H1 (cell line): ENCODE data around the gene SNRNP40. TPM values are rescaled to one million over a fixed set of nuclear protein-coding genes. Genes with fewer than 3 reads are reported as not detected.

Experiments used
- CTCF ChIA-PET: fragments of 300-600 bp; sonication (Branson Sonifier 250); formaldehyde crosslinking; loops from one replicate; lab custom pipeline; 2021; ENCODE audit not compliant: partially characterized antibody; lab: Charles Lee
- POLR2A ChIA-PET: fragments of 300-600 bp; sonication (Branson Sonifier 250); formaldehyde crosslinking; loops from one replicate; lab custom pipeline; 2021; ENCODE audit warnings: inconsistent platforms; ENCODE audit not compliant: partially characterized antibody; lab: Charles Lee
- DNase-seq, 2 experiments: peaks; one replicate each; pipeline versions ENCODE4 v3.0.0 to v3.0.0-alpha.2; 2010 to 2022; ENCODE audit warnings: low spot score in 2 of 2, low read depth in 1 of 2, mixed read lengths in 1 of 2
- FAIRE-seq: peaks from 2 replicates; lab custom pipeline; 2011; peaks lifted over from hg19 to GRCh38; lab: Jason Lieb, UNC
- H2AFZ ChIP-seq: 2 replicates; pipeline ENCODE4 v1.8.1; 2012; ENCODE audit warnings: low read length, inconsistent platforms
- H2AK5ac ChIP-seq: 2 replicates; pipeline ENCODE4 v1.6.1; 2013; ENCODE audit warnings: low read depth, low read length
- H2BK120ac ChIP-seq: replicated peaks from 2 replicates; pipeline ENCODE3; 2013; ENCODE audit warnings: low read depth, low read length, inconsistent platforms
- H2BK12ac ChIP-seq: 2 replicates; pipeline ENCODE4 v1.6.1; 2013; ENCODE audit warnings: low read depth, low read length
- H2BK15ac ChIP-seq: 2 replicates; pipeline ENCODE4 v1.6.1; 2013; ENCODE audit warnings: low read length
- H2BK20ac ChIP-seq: 2 replicates; pipeline ENCODE4 v1.6.1; 2013; ENCODE audit warnings: low read length
- H2BK5ac ChIP-seq: 2 replicates; pipeline ENCODE4 v1.6.1; 2013; ENCODE audit warnings: low read depth, low read length
- H3K14ac ChIP-seq: 2 replicates; pipeline ENCODE4 v1.6.1; 2013; ENCODE audit warnings: inconsistent platforms; ENCODE audit not compliant: insufficient read length
- H3K18ac ChIP-seq: 2 replicates; pipeline ENCODE4 v1.6.1; 2013; ENCODE audit warnings: low read length; ENCODE audit errors: extremely low read depth
- H3K23ac ChIP-seq: 2 replicates; pipeline ENCODE4 v1.6.1; 2013; ENCODE audit warnings: inconsistent platforms; ENCODE audit not compliant: insufficient read length
- H3K23me2 ChIP-seq: 2 replicates; pipeline ENCODE4 v1.6.1; 2013; ENCODE audit warnings: low read depth, low read length
- H3K27ac ChIP-seq: 2 replicates; pipeline ENCODE4 v1.6.1; 2011; ENCODE audit warnings: low read depth, low read length, inconsistent platforms
- H3K27me3 ChIP-seq, 4 experiments: replicated peaks in 1 of 4; 1 replicate in 1 of 4; 2 replicates in 3 of 4; pipeline versions ENCODE4 v1.6.1 to v1.8.1; 2011 to 2013; ENCODE audit warnings: low read length in 3 of 4, mild to moderate bottlenecking in 3 of 4, inconsistent platforms in 2 of 4, mixed read lengths in 2 of 4, moderate library complexity in 1 of 4; ENCODE audit not compliant: control insufficient read depth in 3 of 4, insufficient read depth in 3 of 4; ENCODE audit errors: extremely low read depth in 1 of 4
- H3K36me3 ChIP-seq, 4 experiments: 2 replicates each; pipeline versions ENCODE4 v1.6.1 to v1.8.1; 2011 to 2013; ENCODE audit warnings: mild to moderate bottlenecking in 4 of 4, low read length in 3 of 4, moderate library complexity in 2 of 4, control low read depth in 1 of 4, inconsistent platforms in 1 of 4; ENCODE audit not compliant: insufficient read depth in 4 of 4, control insufficient read depth in 2 of 4
- H3K4ac ChIP-seq: replicated peaks from 2 replicates; pipeline ENCODE3; 2013; ENCODE audit warnings: low read length, low read depth, mixed read lengths, inconsistent platforms; ENCODE audit not compliant: insufficient read length
- H3K4me1 ChIP-seq, 4 experiments: replicated peaks in 1 of 4; 1 replicate in 1 of 4; 2 replicates in 3 of 4; pipeline versions ENCODE4 v1.6.1 to v1.8.1; 2011 to 2013; ENCODE audit warnings: low read length in 3 of 4, inconsistent platforms in 2 of 4, mixed read lengths in 1 of 4; ENCODE audit not compliant: insufficient read depth in 4 of 4, control insufficient read depth in 3 of 4
- H3K4me2 ChIP-seq, 2 experiments: 2 replicates each; pipeline versions ENCODE4 v1.6.1 to v1.8.1; 2011 to 2013; ENCODE audit warnings: low read depth in 2 of 2, low read length in 2 of 2, control low read depth in 1 of 2, inconsistent platforms in 1 of 2, mild to moderate bottlenecking in 1 of 2; ENCODE audit not compliant: insufficient read depth in 1 of 2
- H3K4me3 ChIP-seq, 4 experiments: fragments of 200-600, 300-600 bp in 1 of 4; sonication (generic), shearing (Covaris generic), sonication (Bioruptor Twin) in 1 of 4; 2 replicates each; pipeline versions ENCODE4 v1.5.1 to v1.8.1; 2011 to 2016; ENCODE audit warnings: low read length in 4 of 4, low read depth in 3 of 4, control low read depth in 2 of 4, inconsistent platforms in 2 of 4, mild to moderate bottlenecking in 2 of 4, mixed read lengths in 1 of 4, moderate library complexity in 1 of 4; ENCODE audit not compliant: insufficient read depth in 2 of 4; ENCODE audit errors: extremely low read depth in 1 of 4
- H3K56ac ChIP-seq: replicated peaks from 2 replicates; pipeline ENCODE3; 2013; ENCODE audit warnings: low read depth, mild to moderate bottlenecking, mixed read lengths, low read length, inconsistent platforms; ENCODE audit not compliant: insufficient read length
- H3K79me1 ChIP-seq: 2 replicates; pipeline ENCODE4 v1.6.1; 2013; ENCODE audit warnings: low read depth, low read length, control low read depth
- H3K79me2 ChIP-seq, 2 experiments: 2 replicates each; pipeline versions ENCODE4 v1.6.1 to v1.8.1; 2012 to 2013; ENCODE audit warnings: low read length in 2 of 2, mild to moderate bottlenecking in 2 of 2, inconsistent platforms in 1 of 2; ENCODE audit not compliant: insufficient read depth in 2 of 2, control insufficient read depth in 1 of 2
- H3K9ac ChIP-seq, 4 experiments: replicated peaks in 1 of 4; 1 replicate in 1 of 4; 2 replicates in 3 of 4; pipeline versions ENCODE4 v1.6.1 to v1.8.1; 2011 to 2013; ENCODE audit warnings: low read depth in 3 of 4, low read length in 3 of 4, control low read depth in 2 of 4, mild to moderate bottlenecking in 2 of 4, moderate library complexity in 2 of 4, inconsistent platforms in 1 of 4; ENCODE audit errors: extremely low read depth in 1 of 4
- H3K9me3 ChIP-seq, 2 experiments: 2 replicates each; pipeline versions ENCODE4 v1.6.1 to v1.8.1; 2012 to 2013; ENCODE audit warnings: mild to moderate bottlenecking in 2 of 2, moderate library complexity in 2 of 2, control low read depth in 1 of 2, inconsistent platforms in 1 of 2, low read depth in 1 of 2, low read length in 1 of 2, mixed read lengths in 1 of 2; ENCODE audit not compliant: insufficient read depth in 2 of 2
- H4K20me1 ChIP-seq, 2 experiments: replicated peaks in 1 of 2; 2 replicates each; pipeline versions ENCODE3 to v1.8.1; 2011 to 2013; ENCODE audit warnings: inconsistent platforms in 2 of 2, low read length in 2 of 2, mild to moderate bottlenecking in 1 of 2; ENCODE audit not compliant: insufficient read depth in 2 of 2, control insufficient read depth in 1 of 2
- H4K5ac ChIP-seq: 2 replicates; pipeline ENCODE4 v1.6.1; 2013; ENCODE audit warnings: low read length, low read depth, mixed read lengths, inconsistent platforms; ENCODE audit not compliant: insufficient read length
- H4K8ac ChIP-seq: 2 replicates; pipeline ENCODE4 v1.8.0; 2013; ENCODE audit warnings: mild to moderate bottlenecking, moderate library complexity, low read length, inconsistent platforms; ENCODE audit not compliant: insufficient read depth; ENCODE audit errors: extremely low read depth
- H4K91ac ChIP-seq: replicated peaks from 2 replicates; pipeline ENCODE3; 2013; ENCODE audit warnings: low read length, mixed read lengths, inconsistent platforms; ENCODE audit not compliant: insufficient read length
- BACH1 ChIP-seq: IDR thresholded peaks from 2 replicates; pipeline ENCODE4 v1.6.1; 2012; ENCODE audit warnings: low read length, improper control_type of control experiment
- BRCA1 ChIP-seq: IDR thresholded peaks from 2 replicates; pipeline ENCODE4 v1.6.1; 2012; ENCODE audit warnings: low read depth, low read length, improper control_type of control experiment
- CEBPB ChIP-seq: IDR thresholded peaks from 2 replicates; pipeline ENCODE4 v1.6.1; 2012; ENCODE audit warnings: low read depth, low read length
- CHD1 ChIP-seq: IDR thresholded peaks from 2 replicates; pipeline ENCODE4 v1.6.1; 2012; ENCODE audit warnings: low read depth, low read length, improper control_type of control experiment
- E2F6 ChIP-seq: IDR thresholded peaks from 2 replicates; pipeline ENCODE4 v1.6.1; 2012; ENCODE audit warnings: inconsistent platforms
- GABPA ChIP-seq: IDR thresholded peaks from 2 replicates; pipeline ENCODE4 v1.6.1; 2011; ENCODE audit warnings: mild to moderate bottlenecking, low read length, moderate library complexity, borderline replicate concordance; ENCODE audit not compliant: insufficient read depth
- MAFK ChIP-seq: IDR thresholded peaks from 2 replicates; pipeline ENCODE4 v1.6.1; 2012; ENCODE audit warnings: low read depth, mild to moderate bottlenecking, improper control_type of control experiment, low read length
- NANOG ChIP-seq: IDR thresholded peaks from 2 replicates; pipeline ENCODE4 v1.6.1; 2011; ENCODE audit warnings: low read length, low read depth, mild to moderate bottlenecking, inconsistent platforms; ENCODE audit not compliant: insufficient read depth, poor library complexity, severe bottlenecking
- PHF8 ChIP-seq: fragments of 200-600 bp; sonication (generic); conservative IDR thresholded peaks from 2 replicates; pipeline ENCODE4 v1.7.1; 2012; ENCODE audit warnings: low read depth, mild to moderate bottlenecking, inconsistent platforms, low read length, moderate library complexity
- RXRA ChIP-seq: IDR thresholded peaks from 2 replicates; pipeline ENCODE4 v1.6.1; 2011; ENCODE audit warnings: low read depth, mild to moderate bottlenecking, low read length, moderate library complexity; ENCODE audit not compliant: insufficient read depth
- SIRT6 ChIP-seq: IDR thresholded peaks from one replicate; pipeline ENCODE4 v1.7.1; 2012; ENCODE audit warnings: low read length, inconsistent platforms
- SP2 ChIP-seq: IDR thresholded peaks from 2 replicates; pipeline ENCODE4 v1.6.1; 2012; ENCODE audit warnings: mild to moderate bottlenecking, low read length, inconsistent platforms
- SP4 ChIP-seq: IDR thresholded peaks from 2 replicates; pipeline ENCODE4 v1.6.1; 2012; ENCODE audit warnings: low read length, inconsistent platforms
- TAF1 ChIP-seq: IDR thresholded peaks from 2 replicates; pipeline ENCODE4 v1.6.1; 2011; ENCODE audit warnings: mild to moderate bottlenecking, low read depth, low read length
- TCF12 ChIP-seq: IDR thresholded peaks from 2 replicates; pipeline ENCODE4 v1.6.1; 2011; ENCODE audit warnings: low read depth, mild to moderate bottlenecking, low read length
- whole genome bisulfite sequencing, 2 experiments: shearing (Covaris generic) in 1 of 2; methylation state at CpG; one replicate each; pipeline versions ENCODE4 v1.1.6 to v1.1.7; 2013 to 2015; ENCODE audit warnings: low lambda C conversion rate in 2 of 2, mixed read lengths in 2 of 2, inconsistent platforms in 1 of 2, low coverage in 1 of 2, missing lambda C conversion rate in 1 of 2; ENCODE audit not compliant: insufficient replicate concordance in 2 of 2, insufficient coverage in 1 of 2, insufficient read length in 1 of 2; ENCODE audit errors: extremely low coverage in 1 of 2, missing lambda C conversion rate in 1 of 2; 5-methylcytosine and 5-hydroxymethylcytosine counted together
- polyA plus RNA-seq, 7 experiments: library from polyadenylated mRNA; depleted of rRNA in 3 of 7; stranded (reverse) in 5 of 7; unstranded in 2 of 7; fragments of >200 nt in 5 of 7; fragments of 200-250 nt in 2 of 7; gene quantifications; 1 replicate in 5 of 7; 2 replicates in 1 of 7; 4 replicates in 1 of 7; pipeline versions ENCODE4 v1.2.1 to v1.2.3, GENCODE V29; 2011 to 2013; ENCODE audit warnings: missing spikeins in 2 of 7, mixed read lengths in 2 of 7
- total RNA-seq: library from RNA; stranded (reverse); fragmentation: NEBNext Ultra II Directional; extraction: Animal tissue kit (Norgen Biotek cat#: 25700); gene quantifications from 2 replicates; pipeline ENCODE4 v1.2.1, GENCODE V29; 2021

SNRNP40 gene
- total and polyA plus RNA-seq, 2 of the 8 experiments (the other 6 are each of a cell fraction or from before 2014, with no cell fraction given), result 97.4 to 113 TPM

- Histone ChIP-seq H2BK12ac (no peak overlapping the region), H3K4me2 (no peak overlapping the region), H2AK5ac (no peak overlapping the region), H2BK120ac (no peak overlapping the region), H2AFZ (no peak overlapping the region), H3K18ac (no peak overlapping the region), H3K4me3 (no peak overlapping the region), H2BK5ac (no peak overlapping the region), H4K20me1 (peaks cover 3 to 10% of the 10 kb centered on the region in 2 experiments), H3K4me1 (peaks cover 0 to 9% (median 4%) of the 10 kb centered on the region in 4 experiments; a peak in 6 of 7 replicates), H3K4ac (no peak overlapping the region), H3K9me3 (no peaks in the 10 kb centered on the region), H4K91ac (no peak overlapping the region), H3K9ac (no peak overlapping the region; a peak in 1 of 7 replicates), H3K56ac (no peak overlapping the region), H2BK20ac (no peak overlapping the region), H3K23me2 (no peaks in the 10 kb centered on the region), H2BK15ac (0 out of 2 replicates have a peak overlapping the region, but pooled peaks have one; percentile 8), H3K23ac (no peak overlapping the region), H3K79me2 (peaks cover 0 to 3% of the 10 kb centered on the region in 2 experiments; a peak in 1 of 4 replicates), H3K36me3 (no peaks in the 10 kb centered on the region), H3K27ac (no peak overlapping the region), H3K79me1 (peaks cover 8% of the 10 kb centered on the region; the same call in 1 of the 2 replicates), H3K14ac (no peak overlapping the region), H3K27me3 (no peaks in the 10 kb centered on the region), H4K5ac (no peak overlapping the region), H4K8ac (peak overlapping the region; percentile 39; the same call in 1 of the 2 replicates)
- no peak for DNase-seq
- no peak for FAIRE-seq
- 92% methylated on average over 8 of the region's 8 CpGs; no CpG with 5 or more reads in 1 of the 2 experiments for WGBS, 2 experiments
- ChIA-PET CTCF (interaction anchor here (1.1 to 4.0 kb wide), 8 partner anchors 9 to 37 kb away, joined by 3 to 14 read pairs (median 4); no protein-coding TSS in a partner anchor), POLR2A (interaction anchor here (0.9 to 2.4 kb wide), 2 partner anchors 11 to 60 kb away, joined by 3 to 7 read pairs; no protein-coding TSS in a partner anchor)
- no peak for TF ChIP-seq PHF8
- no peak for TF ChIP-seq GABPA
- no peak for TF ChIP-seq CHD1
- TF ChIP-seq TAF1, result no peak
- no peak for TF ChIP-seq RXRA
- no peak for TF ChIP-seq BACH1
- TF ChIP-seq E2F6, result no peak
- TF ChIP-seq MAFK, result no peak
- no peak for TF ChIP-seq SP4
- TF ChIP-seq BRCA1, result no peak
- no peak for TF ChIP-seq NANOG
- TF ChIP-seq SP2, result no peak
- no peak for TF ChIP-seq SIRT6
- no peak for TF ChIP-seq TCF12
- TF ChIP-seq CEBPB, result no peak
These were observed 77.9 kb downstream of the SNRNP40 start for GRCh38 chr1:31218705-31219104.
